A673 (cell line): ENCODE data around the gene TPSD1. TPM values are rescaled to one million over a fixed set of nuclear protein-coding genes. Genes with fewer than 3 reads are reported as not detected.

ENCODE experiments used
- BruUV-seq: library from RNA; stranded (reverse); fragments of 400-500 nt; replicated peaks from 2 replicates; lab custom pipeline; 2021; lab: Mats Ljungman, UMichigan
- CTCF ChIA-PET: fragments of 300-600 bp; sonication (Branson Sonifier 250); formaldehyde crosslinking; loops from one replicate; lab custom pipeline; 2022; ENCODE audit warnings: antibody characterized with exemption; lab: Charles Lee
- POLR2A ChIA-PET: fragments of 300-600 bp; sonication (Branson Sonifier 250); formaldehyde crosslinking; loops from one replicate; lab custom pipeline; 2022; ENCODE audit warnings: antibody characterized with exemption; ENCODE audit not compliant: low non-redundant PET; lab: Charles Lee
- DNase-seq: peaks from one replicate; pipeline ENCODE4 v3.0.0-alpha.2; 2015; ENCODE audit warnings: low spot score
- H3K27ac ChIP-seq: fragments of 200-600 bp; sonication (generic); 2 replicates; pipeline ENCODE4 v1.5.1; 2016; ENCODE audit warnings: mixed run types, low read depth, mild to moderate bottlenecking, mixed read lengths, antibody characterized with exemption, low read length; ENCODE audit not compliant: poor library complexity, severe bottlenecking
- H3K27me3 ChIP-seq: fragments of 200-600 bp; sonication (generic); replicated peaks from 2 replicates; pipeline ENCODE4 v1.6.1; 2017; ENCODE audit warnings: mixed run types, low read depth, mild to moderate bottlenecking, mixed read lengths, antibody characterized with exemption, low read length; ENCODE audit not compliant: insufficient read depth, poor library complexity
- H3K36me3 ChIP-seq: fragments of 200-600 bp; sonication (generic); 2 replicates; pipeline ENCODE4 v1.6.1; 2016; ENCODE audit warnings: mixed run types, mild to moderate bottlenecking, mixed read lengths, antibody characterized with exemption, low read length; ENCODE audit not compliant: insufficient read depth, poor library complexity, severe bottlenecking
- H3K4me1 ChIP-seq: fragments of 200-600 bp; sonication (generic); 2 replicates; pipeline ENCODE4 v1.6.1; 2017; ENCODE audit warnings: mixed run types, mild to moderate bottlenecking, mixed read lengths, antibody characterized with exemption, low read length; ENCODE audit not compliant: insufficient read depth, poor library complexity, severe bottlenecking
- H3K4me3 ChIP-seq: fragments of 200-600 bp; sonication (generic); 2 replicates; pipeline ENCODE4 v1.5.1; 2016; ENCODE audit warnings: low read depth, mixed run types, mild to moderate bottlenecking, mixed read lengths, low read length; ENCODE audit not compliant: poor library complexity, severe bottlenecking
- H3K9me3 ChIP-seq: fragments of 200-600 bp; sonication (generic); 2 replicates; pipeline ENCODE4 v1.6.1; 2016; ENCODE audit warnings: mixed run types, low read depth, mild to moderate bottlenecking, mixed read lengths, antibody characterized with exemption, low read length; ENCODE audit not compliant: poor library complexity, severe bottlenecking
- CTCF ChIP-seq: fragments of 300-800, 200-600 bp; sonication (generic); conservative IDR thresholded peaks from 2 replicates; pipeline ENCODE4 v1.5.1; 2017; ENCODE audit warnings: low read depth, mild to moderate bottlenecking, antibody characterized with exemption, low read length, moderate library complexity, mixed read lengths
- EZH2 ChIP-seq: fragments of 200-600 bp; sonication (generic); IDR thresholded peaks from 2 replicates; pipeline ENCODE4 v1.6.1; 2017; ENCODE audit warnings: borderline replicate concordance, low read depth, mild to moderate bottlenecking, mixed read lengths, antibody characterized with exemption, low read length; ENCODE audit not compliant: poor library complexity, severe bottlenecking
- intact Hi-C: fragments of 100-400 bp; cut with micrococcal nuclease; formaldehyde crosslinking; loops from one replicate; pipeline ENCODE4 v1.10.0; 2022; ENCODE audit not compliant: unreplicated experiment
- total RNA-seq: library from RNA; stranded (reverse); gene quantifications from 2 replicates; pipeline ENCODE4 v1.2.3, GENCODE V29; 2021

The TPSD1 gene
- total RNA-seq, 1 experiment from 2014 or later: 2.3 TPM

GRCh38 chr16:1211451-1212268 is 44.2 kb upstream of the TPSD1 start:
- POLR2A ChIA-PET: no interaction called here
- H3K27me3 ChIP-seq: no peaks in the 10 kb centered on the region

GRCh38 chr16:1212616-1213194 is 43.2 kb upstream of the TPSD1 start:
- Histone ChIP-seq H3K27me3 (no peaks in the 10 kb centered on the region), H3K27ac (no peak overlapping the region), H3K4me3 (no peak overlapping the region), H3K4me1 (no peaks in the 10 kb centered on the region), H3K36me3 (peaks cover 42% of the 10 kb centered on the region), H3K9me3 (no peaks in the 10 kb centered on the region)
- no peak for TF ChIP-seq CTCF
- no peak for TF ChIP-seq EZH2
- CTCF ChIA-PET: no interaction called here
- no TSS peak for BruUV-seq
- no peak for DNase-seq
- POLR2A ChIA-PET: no interaction called here
- intact Hi-C loops: no loop called here

More at GRCh38 chr16:1211451-1212268, 44.2 kb upstream of the TPSD1 start:
- TF ChIP-seq EZH2 (no peak), CTCF (no peak)
- DNase-seq: no peak
- H3K9me3 ChIP-seq: no peaks in the 10 kb centered on the region
- no peaks in the 10 kb centered on the region for H3K4me1 ChIP-seq
- H3K4me3 ChIP-seq: no peak overlapping the region
- BruUV-seq: no TSS peak
- intact Hi-C loops: no loop called here
- H3K27ac ChIP-seq: no peak overlapping the region
- CTCF ChIA-PET: no interaction called here
- peaks cover 35% of the 10 kb centered on the region for H3K36me3 ChIP-seq

GRCh38 chr16:1213231-1213630 is 42.6 kb upstream of the TPSD1 start:
- BruUV-seq: no TSS peak
- Histone ChIP-seq H3K9me3 (no peaks in the 10 kb centered on the region), H3K27me3 (no peaks in the 10 kb centered on the region), H3K36me3 (peaks cover 43% of the 10 kb centered on the region), H3K4me1 (no peaks in the 10 kb centered on the region), H3K4me3 (no peak overlapping the region), H3K27ac (no peak overlapping the region)
- intact Hi-C loops: no loop called here
- ChIA-PET CTCF (no interaction called here), POLR2A (no interaction called here)
- DNase-seq: no peak
- TF ChIP-seq CTCF: no peak
- TF ChIP-seq EZH2: no peak
